Measurements from ENCODE around the gene SCARF2. TPM values are rescaled to one million over a fixed set of nuclear protein-coding genes. Genes with fewer than 3 reads are reported as not detected.
"Not testable (repeated sequence)": the region's sequence is repeated elsewhere in the genome, so short reads cannot be mapped to it uniquely, and the experiment has no call there.

SCARF2 gene
- total RNA-seq, 1 donor from 2014 or later = 6.5 TPM

DNA sequence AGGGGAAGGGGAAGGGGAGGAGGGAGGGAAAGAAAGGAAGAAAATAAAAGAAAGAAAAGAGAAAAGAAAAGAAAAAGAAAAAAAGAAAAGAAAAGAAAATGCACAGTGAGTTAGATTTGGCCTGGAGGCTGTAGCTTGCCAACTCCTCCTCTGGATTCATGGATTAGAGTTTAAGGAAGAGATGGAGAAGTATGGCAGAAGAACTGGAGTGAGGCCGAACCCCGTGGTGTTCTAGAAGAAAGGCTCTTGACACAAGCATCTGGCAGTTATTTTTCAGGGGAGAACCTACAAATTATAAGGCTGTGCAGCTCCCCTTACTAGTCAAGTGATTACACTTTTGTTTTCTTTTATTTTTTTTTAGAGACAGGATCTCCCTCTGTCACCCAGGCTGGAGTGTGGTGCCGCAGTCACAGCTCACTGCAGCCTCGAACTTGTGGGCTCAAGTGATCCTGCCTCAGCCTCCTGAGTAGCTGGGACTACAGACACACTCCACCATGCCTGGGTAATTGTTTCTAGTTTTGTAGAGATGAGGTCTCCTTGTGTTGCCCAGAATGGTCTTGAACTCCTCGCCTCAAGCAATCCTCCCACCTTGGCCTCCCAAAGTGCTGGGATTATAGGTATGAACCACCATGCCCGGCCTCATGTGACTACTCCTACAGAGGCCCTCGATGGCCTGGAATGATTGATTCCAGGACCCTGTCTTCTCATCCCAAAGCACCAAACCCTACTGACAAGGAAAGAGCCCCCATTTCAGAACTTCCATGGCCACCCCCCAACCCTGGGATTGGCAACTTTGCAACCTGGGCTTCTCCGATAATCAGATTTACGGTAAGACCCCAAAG lies 24.2 kb downstream of the SCARF2 start:
- no peak for DNase-seq (ENCODE audit: low read depth in 2 of 2)

DNA sequence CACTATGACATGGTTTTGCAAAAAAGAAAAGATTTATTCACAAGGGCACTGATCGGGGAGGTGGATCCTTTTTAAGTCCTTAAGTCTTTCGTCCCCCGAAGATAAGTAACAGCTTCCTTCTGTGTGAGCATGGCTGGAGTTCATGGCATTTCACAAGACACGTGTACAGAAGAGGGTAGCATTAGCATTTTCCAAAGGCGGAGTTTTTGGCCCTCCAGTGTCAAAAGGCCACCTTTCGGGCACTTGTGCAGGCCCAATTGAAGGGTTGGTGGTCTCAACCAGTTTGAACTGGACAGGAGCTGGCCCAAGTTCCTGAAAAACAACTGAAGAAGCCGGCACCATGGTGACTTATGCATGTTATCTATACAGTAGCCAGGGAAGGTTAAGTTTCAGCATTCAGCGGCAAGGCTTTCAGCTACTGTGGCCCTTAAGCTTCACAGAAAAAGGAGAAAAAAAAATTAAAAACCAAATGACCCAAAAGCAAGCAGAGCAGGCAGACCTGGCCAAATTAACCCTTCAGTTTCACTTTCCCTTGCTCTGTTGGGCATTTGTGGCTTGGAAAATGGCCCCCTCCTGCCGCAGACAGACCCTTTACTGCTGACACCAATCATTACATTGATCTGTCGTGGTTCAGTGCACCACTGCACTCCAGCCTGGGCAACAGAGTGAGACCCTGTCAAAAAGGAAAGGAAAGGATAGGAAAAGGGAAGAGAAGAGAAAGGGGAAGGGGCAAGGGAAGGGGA lies 25.0 kb downstream of the SCARF2 start:
- DNase-seq (ENCODE audit: low read depth in 2 of 2) = no peak

DNA sequence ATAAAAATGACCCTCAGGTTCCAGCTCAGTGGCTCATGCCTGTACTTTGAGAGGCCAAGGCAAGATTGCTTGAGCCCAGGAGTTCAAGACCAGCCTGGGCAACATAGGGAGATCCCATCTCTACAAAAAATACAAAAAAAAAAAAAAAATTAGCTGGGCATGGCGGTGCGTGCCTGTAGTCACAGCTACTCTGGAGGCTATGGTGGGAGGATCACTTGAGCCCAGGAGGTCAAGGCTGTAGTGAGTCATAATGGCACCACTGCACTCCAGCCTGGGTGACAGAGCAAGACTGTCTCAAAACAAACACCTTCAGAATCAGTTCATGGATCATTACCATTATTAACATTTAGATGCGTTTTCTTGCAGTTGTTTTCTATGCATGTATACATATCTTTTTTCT lies 28.2 kb downstream of the SCARF2 start:
- DNase-seq (ENCODE audit: low read depth in 2 of 2) = not testable (repeated sequence)

DNA sequence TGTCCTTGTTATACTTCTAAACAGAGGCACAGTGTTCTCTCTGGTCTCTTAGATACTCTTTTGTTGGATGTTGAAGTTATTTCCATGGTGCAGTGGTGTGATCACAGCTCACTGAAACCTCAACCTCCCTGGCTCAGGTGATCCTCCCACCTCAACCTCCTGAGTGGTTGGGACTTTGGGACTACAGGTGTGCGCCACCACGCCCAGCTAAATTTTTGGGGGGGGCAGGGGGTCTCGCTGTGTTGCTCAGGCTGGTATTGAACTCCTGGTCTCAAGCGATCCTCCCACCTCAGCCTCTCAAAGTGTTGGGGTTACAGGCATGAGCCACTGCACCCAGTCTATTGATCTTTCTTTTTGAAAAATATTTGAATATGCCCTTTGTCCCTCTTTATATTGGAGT lies 28.7 kb downstream of the SCARF2 start:
- DNase-seq (ENCODE audit: low read depth in 2 of 2) = no peak

DNA sequence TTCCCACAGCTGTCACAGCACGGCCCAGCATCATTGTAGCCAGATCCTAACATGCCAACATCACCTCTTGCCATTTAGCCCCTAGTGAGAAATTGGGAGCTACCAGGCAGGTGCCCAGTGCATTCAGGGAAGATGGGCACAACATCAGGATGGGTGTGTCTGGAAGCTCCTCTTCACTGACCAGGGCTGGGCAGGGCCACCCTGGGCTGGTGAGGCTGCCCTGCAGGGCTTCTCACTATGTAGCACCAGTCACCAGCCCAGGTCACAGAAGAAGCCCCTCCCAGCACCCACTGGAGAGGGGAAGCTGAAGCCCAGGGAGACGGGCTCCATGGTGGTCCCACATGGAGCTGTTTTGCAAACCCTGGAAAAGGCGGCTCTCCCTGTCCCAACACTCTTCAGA lies 29.8 kb downstream of the SCARF2 start:
- no peak for DNase-seq (ENCODE audit: low read depth in 2 of 2)

DNA sequence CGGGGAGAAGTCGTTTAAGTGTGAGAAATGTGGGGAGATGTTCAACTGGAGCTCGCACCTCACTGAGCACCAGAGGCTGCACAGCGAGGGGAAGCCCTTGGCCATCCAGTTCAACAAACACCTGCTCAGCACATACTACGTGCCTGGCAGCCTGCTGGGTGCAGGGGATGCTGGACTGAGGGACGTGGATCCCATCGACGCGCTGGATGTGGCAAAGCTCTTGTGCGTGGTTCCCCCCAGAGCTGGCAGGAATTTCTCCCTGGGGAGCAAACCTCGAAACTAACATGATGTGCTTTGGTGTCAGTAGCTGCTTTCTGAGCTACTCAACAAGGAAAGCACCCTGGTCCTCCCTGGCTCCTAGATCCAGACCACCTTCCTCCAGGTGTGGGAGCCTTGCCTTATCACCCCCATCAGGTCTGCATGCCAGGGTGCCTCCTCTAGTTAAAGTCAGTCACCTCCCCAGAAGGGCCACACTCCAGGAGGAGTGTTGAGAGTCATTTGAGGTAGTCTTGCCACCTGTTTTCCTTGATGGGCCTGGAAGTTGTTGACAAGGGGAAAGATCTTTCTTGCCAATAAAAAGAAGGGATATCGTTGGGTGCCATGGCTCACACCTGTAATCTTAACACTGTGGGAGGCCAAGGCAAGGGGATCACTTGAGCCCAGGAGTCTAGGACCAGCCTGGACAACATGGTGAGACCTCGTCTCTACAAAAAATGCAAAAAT lies 30.8 kb downstream of the SCARF2 start:
- DNase-seq (ENCODE audit: low read depth in 2 of 2) = no peak

DNA sequence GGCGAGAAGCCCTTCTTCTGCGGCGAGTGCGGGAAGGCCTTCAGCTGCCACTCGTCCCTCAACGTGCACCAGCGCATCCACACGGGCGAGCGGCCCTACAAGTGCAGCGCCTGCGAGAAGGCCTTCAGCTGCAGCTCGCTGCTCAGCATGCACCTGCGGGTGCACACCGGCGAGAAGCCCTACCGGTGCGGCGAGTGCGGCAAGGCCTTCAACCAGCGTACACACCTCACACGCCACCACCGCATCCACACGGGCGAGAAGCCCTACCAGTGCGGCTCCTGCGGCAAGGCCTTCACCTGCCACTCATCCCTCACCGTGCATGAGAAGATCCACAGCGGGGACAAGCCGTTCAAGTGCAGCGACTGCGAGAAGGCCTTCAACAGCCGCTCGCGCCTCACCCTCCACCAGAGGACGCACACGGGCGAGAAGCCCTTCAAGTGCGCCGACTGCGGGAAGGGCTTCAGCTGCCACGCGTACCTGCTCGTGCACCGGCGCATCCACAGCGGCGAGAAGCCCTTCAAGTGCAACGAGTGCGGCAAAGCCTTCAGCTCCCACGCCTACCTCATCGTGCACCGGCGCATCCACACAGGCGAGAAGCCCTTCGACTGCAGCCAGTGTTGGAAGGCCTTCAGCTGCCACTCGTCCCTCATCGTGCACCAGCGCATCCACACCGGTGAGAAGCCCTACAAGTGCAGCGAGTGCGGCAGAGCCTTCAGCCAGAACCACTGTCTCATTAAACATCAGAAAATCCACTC lies 31.5 kb downstream of the SCARF2 start:
- no peak for DNase-seq (ENCODE audit: low read depth in 2 of 2)

DNA sequence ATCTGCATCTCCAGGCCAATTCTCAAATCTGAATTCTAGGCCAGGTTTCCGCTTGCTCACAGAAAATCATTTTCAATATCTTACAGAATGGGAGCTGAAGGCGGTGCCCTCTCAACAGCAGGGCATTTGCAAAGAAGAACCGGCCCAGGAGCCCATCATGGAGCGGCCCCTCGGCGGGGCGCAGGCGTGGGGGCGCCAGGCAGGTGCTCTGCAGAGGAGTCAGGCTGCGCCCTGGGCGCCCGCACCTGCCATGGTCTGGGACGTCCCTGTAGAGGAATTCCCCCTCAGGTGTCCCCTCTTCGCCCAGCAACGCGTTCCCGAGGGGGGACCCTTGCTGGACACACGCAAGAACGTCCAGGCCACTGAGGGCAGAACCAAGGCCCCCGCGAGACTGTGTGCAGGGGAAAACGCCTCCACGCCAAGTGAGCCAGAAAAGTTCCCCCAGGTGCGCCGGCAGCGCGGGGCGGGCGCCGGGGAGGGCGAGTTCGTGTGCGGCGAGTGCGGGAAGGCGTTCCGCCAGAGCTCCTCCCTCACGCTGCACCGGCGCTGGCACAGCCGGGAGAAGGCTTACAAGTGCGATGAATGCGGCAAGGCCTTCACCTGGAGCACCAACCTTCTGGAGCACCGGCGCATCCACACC lies 32.2 kb downstream of the SCARF2 start:
- DNase-seq (ENCODE audit: low read depth in 2 of 2) = no peak

DNA sequence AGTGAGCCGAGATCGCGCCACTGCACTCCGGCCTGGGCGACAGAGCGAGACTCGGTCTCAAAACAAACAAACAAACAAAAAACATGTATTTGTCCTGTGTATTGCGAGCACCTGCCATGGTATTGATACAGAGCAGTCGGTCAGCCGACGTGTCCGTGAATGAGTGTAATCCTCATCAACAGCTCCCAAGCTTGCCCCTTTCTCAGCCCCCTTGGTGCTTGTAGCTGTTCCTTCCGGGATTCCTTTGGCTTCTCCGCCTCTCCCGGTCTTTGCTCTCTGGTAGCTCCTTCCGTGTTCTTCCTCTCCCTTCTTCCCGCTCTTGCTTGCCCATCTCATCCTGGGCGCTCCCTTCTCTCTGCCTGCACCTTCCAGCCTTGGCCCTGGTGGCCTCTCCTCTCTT lies 32.7 kb downstream of the SCARF2 start:
- DNase-seq (ENCODE audit: low read depth in 2 of 2) = no peak

DNA sequence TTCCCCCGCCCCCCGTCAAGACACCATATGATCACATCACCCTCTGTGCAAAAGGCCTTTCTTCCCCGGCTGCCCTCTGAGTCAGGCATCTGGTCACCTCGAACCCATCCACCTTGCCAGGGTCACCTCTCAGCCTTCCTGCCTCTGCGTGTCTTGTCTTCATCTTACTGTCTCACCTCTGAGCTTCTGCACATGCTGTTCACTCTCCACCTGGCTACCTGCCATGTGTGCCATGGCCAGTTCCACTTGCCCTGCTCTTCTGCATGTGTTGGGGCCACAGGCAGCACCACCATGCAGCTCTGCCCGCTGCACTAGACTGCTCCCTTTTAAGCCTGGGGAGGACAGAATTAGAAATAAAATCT lies 33.9 kb downstream of the SCARF2 start:
- DNase-seq (ENCODE audit: low read depth in 2 of 2) = no peak

DNA sequence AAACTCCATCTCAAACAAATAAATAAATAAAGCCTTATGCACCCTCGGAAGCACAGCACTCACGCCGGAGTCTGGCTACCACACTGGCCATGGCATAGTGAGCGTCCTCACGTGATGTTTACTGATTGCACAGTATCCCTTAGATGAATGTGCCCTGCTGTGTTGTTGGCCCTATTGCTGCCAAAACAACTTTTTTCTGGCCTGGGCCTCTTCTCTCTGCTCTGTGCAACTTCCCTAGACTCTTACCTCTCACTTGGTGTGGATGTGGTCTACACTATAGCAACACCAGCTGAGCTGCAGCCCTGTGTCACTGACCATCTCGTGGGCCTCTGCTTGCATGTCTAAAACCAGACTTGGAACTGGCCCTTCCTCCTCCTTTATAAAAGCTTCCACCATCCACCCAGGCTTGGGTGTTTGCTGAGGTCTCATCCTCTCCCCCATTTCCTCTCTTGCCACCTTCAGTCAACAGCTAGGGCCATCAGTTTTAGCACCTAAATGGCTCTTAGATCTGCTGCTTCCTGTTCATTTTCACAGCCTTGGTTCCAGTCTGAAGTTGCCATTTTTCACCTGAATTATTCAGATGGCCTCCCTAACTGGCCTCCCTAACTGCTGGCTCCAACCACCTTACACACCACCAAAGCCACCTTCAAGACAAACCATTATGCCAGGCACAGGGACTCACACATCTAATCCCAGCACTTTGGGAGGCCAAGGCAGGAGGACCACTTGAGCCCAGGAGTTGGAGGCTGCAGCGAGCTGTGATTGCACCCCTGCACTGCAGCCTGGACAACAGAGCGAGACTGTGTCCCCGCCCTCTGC lies 34.5 kb downstream of the SCARF2 start:
- DNase-seq (ENCODE audit: low read depth in 2 of 2) = no peak

DNA sequence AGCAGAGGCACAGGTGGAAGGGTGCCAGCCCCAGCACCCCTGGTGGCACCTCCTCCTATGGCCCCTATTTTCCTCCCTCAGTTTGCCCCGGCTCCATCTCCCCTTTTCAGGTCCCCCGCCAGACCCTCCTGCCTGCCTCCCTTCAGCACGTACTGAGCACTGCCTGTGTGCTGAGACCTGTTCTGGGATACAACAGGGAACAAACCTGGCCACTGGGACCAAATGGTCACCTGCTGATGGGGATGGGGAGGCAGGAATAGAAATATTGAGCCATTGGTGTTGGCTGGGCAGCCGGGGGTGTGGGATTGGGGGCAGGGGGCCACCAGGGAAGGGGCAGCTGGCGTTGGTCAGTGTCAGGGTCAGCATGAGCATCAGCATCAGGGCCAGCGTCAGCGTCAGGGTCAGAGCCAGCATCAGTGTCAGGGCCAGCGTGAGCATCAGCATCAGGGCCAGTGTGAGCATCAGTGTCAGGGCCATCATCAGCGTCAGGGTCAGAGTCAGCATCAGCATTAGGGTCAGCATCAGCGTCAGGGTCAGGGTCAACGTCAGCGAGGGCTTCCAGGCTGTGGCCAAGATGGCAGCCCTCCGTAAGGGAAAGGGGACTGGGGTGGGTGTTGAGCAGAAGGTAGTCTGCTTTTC lies 36.1 kb downstream of the SCARF2 start:
- DNase-seq (ENCODE audit: low read depth in 2 of 2) = no peak

DNA sequence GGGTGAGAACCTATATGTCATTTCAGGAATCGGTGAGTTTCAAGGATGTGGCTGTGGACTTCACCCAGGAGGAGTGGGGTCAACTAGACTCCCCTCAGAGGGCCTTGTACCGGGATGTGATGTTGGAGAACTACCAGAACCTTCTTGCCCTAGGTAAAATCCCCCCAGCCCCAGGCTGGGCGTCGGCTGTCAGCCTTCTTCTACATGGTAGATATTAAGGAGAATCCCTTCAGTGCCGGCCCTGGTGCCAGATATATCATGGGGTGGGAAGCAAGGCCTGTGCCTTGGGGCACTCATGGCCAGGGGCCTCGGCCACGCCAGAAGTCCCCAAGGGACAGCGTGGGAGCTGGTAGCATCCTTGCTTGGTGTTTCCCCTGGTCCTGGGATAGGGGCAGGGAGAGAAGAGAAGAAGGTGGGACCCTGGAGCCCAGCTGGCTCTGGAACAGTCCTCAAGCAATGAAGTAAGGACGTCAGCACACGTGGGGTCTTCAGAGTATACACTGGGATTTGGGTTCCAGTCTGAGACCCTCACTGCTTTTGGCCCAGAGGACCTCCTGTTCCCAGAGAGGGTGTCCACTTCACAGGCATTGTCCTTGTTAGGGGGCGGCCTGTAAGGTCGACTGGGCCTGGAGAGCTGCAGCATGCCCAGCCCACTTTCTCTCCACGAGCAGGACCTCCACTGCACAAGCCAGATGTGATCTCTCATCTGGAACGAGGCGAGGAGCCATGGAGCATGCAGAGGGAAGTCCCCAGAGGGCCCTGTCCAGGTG lies 36.8 kb downstream of the SCARF2 start:
- no peak for DNase-seq (ENCODE audit: low read depth in 2 of 2)

DNA sequence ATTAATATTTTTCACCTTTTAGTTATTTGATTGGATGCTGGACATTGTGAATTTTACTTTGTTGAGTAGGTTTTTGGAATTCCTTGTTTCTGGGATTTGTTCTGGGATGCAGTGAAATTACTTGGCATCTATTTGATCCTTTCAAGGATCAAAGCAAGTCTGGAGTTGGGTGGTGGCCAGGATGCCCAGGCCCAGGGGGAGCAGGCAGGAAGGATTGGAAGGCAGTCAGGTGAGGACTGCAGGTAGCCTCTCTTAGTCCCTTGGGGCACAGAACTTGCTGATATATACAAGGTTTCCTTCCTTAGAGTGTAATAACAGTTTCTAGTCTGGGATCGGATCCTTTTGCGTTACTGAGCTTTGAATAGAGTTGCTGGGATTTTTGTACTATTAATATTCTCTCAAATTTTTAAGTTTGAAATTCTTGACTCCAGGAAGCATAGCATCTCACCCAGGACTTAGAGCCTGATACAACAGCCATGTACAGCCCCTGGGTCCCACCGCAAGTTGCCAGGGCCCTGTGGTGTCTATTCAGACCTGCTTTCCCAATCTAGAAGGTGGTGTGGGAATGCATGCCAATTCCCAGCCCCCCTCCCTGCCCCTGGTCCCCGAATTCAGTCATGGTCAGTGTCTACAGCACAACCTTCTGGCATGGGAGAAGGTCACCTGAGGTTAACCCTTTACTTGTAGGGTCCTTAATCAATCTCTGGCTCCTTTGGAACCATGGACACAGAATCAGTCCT lies 37.6 kb downstream of the SCARF2 start:
- no peak for DNase-seq (ENCODE audit: low read depth in 2 of 2)

DNA sequence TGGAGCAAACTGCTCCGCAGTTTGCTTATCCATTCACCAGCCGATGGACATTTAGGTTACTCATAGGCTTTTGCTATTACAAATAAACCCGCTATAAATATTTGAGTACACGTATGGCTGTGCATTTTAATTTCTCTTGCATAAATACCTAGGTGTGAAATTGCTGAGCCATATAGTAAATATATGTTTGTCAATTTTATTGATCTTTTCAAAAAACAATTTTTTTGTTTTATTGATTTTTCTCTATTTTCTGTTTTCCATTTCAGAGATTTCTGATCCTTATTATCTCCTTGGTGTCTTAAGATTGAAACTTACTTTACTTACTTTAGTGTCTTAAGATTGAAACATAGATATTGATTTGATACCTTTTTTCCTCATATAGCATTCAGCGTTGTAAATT lies 39.2 kb downstream of the SCARF2 start:
- DNase-seq (ENCODE audit: low read depth in 2 of 2) = no peak

DNA sequence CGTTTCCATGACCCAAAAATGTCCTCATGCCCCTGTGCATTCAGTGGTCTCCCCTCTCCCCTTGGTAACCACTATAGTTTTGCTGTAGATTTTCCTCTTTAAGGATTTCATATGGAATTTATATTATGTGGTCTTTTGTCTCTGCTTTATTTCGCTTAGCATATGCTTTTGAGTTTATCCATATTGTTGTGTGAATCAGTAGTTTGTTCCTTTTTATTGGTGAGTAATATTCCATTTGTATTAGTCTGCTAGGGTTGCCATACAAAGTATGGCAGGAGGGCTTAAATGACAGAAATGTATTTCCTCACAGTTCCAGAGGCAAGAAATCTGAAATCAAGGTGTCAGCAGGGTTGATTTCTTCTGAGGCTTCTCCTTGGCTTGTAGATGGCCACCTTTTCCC lies 40.1 kb downstream of the SCARF2 start:
- no peak for DNase-seq (ENCODE audit: low read depth in 2 of 2)

DNA sequence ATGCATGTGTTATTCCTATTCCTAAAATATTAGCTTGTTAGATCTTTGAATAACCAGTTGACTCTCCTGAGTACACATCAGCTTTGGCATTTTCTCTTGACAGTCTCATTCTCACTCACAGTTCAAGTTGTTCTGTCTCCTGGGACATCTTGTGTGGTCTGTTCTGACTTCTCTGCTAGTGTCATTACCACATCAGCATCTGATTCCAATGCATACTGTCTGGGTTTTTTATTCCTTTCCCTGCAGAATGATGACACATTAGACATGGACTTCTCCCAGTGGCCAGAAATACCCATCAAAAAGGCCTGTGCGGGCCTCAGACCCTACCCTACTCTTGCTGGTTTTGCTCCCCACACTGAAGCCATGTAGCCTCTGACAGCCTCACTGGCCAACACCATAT lies 41.0 kb downstream of the SCARF2 start:
- DNase-seq (ENCODE audit: low read depth in 2 of 2) = no peak

DNA sequence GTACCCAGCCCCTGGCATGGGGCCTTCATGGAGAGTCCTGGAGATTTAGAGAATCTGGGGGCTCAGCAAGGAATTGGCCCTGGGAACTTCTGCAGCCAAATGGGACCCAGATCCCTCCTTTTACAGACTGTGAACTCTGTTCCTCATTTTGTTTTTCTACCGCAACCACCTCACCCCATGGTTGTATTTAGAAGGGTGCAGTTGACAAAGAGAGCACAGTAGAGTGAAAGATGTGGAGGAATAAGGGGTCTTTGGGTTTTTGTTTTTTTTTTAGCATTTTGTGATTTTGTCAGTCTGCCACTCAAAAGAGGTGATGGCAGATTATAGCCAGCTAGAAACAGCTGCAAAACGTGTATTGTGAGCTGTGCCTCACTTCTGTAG lies 41.7 kb downstream of the SCARF2 start:
- DNase-seq (ENCODE audit: low read depth in 2 of 2) = no peak

Data from lung microvascular endothelial cell (primary cell).